T47D (cell line): ENCODE data around the gene DYNC1LI1.

Experiments
- DNase-seq, 2 experiments: peaks; one replicate each; pipeline versions ENCODE4 v3.0.0 to v3.0.0-alpha.2; 2011 to 2012; ENCODE audit warnings: low read depth in 1 of 2, low spot score in 1 of 2
- JUND ChIP-seq: IDR thresholded peaks from 2 replicates; pipeline ENCODE4 v1.6.1; 2012; ENCODE audit warnings: low read depth
- in situ Hi-C: cut with HindIII; loops from 2 replicates; pipeline ENCODE4 v1.10.0; 2016; ENCODE audit warnings: low sequenced_read_pairs, low pct_unique_long_range_greater_than_20kb

Gene DYNC1LI1

GRCh38 chr3:32492684-32493436 is 77.8 kb downstream of the DYNC1LI1 start:
- in situ Hi-C loops, result no loop called here
- no peak for TF ChIP-seq JUND
- no peak for DNase-seq

GRCh38 chr3:32488474-32489008 is 82.1 kb downstream of the DYNC1LI1 start:
- in situ Hi-C loops, result no loop called here
- TF ChIP-seq JUND, result no peak
- DNase-seq, result no peak

GRCh38 chr3:32487781-32488473 is 82.7 kb downstream of the DYNC1LI1 start:
- in situ Hi-C loops, result no loop called here
- TF ChIP-seq JUND, result no peak
- no peak for DNase-seq

DNA sequence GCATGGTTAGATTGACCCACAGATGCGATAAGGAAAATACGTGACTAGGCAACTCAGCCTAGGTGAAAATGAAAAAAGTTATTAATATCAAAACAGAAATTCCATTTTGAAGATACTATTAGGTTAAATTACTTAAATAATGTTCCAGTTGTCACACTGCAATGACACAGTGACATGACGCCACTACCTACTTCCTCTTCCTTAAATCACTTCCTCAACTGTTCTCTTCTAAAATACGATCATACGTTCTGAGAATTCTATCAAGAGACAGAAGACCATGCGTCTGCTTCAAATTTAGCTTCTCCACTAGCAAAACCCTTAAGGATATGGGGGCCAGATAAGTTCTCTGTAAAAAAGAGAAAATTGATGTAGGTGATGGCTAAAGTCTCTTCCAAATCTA is 86.2 kb downstream of the DYNC1LI1 start:
- in situ Hi-C loops, result no loop called here
- no peak for DNase-seq
- TF ChIP-seq JUND, result no peak

- no peak for TF ChIP-seq JUND
- in situ Hi-C loops, result no loop called here
- DNase-seq, result no peak
Observed at GRCh38 chr3:32483772-32484171, 86.9 kb downstream of the DYNC1LI1 start.

DNA sequence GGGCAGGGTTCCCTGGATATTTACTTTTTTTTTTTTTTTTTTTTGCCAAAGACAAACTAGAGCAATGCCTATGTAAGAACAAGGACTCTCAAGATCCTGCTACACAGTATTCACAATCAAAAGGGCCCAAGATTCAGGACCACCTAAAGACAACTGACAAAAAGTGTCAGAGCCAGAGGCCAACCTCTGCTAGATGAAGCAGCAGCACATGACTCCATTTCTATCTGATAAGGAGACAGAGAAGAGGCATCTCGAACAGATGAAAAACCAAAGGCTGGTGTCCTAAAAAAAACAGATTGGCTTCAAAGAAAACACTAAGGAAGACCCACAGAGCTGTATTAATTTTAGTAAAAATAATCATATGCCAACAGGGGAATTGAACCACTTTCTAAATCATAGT is 88.0 kb downstream of the DYNC1LI1 start:
- DNase-seq, result no peak
- in situ Hi-C loops, result no loop called here
- TF ChIP-seq JUND, result no peak

DNA sequence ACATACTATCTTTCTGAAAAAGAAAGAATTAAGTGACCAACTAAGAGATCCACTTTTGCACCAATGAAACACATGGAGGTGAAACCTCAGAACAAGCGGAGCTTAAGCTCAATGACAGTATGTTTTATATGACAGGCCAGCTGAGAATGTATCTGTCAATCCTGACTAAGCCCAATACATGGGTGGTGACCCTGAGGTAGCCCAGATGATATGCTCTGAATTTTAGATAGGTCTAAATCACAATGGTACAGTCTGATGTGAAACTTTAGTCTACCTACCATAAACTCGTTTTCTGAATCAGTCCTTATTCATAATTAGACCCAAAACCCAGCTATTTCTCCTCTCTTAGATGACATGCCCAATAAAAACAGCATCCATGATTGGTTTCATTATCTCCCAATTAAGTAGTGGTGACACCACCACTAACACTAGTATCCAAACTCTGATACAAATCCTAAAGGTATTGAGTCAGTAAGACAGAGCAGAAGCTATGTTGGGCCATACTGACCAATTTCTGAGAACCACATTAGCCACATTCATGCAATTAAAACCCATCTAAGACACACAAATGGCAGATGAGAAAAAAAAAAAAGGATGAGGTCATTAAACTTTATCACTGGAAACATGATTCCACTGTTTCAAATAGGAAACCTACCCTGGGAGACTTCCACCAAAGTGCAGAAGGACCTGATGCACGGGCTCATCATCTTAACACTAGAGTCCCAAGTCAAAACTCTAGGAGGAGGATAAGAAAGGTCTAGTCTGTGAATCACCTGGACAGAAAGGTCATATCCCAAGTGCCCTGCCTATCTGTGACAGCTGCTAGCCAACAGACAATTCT is 88.6 kb downstream of the DYNC1LI1 start:
- DNase-seq, result no peak
- no peak for TF ChIP-seq JUND
- in situ Hi-C loops, result no loop called here

DNA sequence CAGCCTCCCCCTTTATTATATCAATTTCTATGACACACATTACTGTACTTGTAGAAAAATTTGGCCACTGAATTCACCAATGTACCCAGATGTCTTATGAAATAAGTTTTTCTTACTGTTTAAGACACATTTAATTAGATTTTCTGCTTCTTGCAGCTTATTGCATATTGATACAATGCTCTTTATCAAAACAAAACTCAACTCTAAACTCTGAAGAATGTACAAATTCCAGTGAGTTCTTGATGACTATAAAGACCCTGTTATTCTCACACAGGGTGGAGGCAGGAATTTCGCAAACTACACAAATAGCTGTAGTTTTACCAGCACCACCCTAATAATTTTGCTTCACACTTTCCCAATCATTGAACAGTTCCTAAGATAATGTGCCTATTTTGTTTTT is 90.1 kb downstream of the DYNC1LI1 start:
- DNase-seq, result no peak
- in situ Hi-C loops, result no loop called here
- no peak for TF ChIP-seq JUND
